GM12878 (cell line): ENCODE measurements around the gene MAML2. TPM values are rescaled to one million over a fixed set of nuclear protein-coding genes. Genes with fewer than 3 reads are reported as not detected.

Experiments used
- ATAC-seq: fragments of 200-7000 bp; cut with Tn5 transposase; 3 replicates; pipeline ENCODE4 v1.9.1; 2020; ENCODE audit warnings: mild to moderate bottlenecking, moderate library complexity
- BruUV-seq: library from RNA; stranded (reverse); fragments of 400-500 nt; replicated peaks from 2 replicates; lab custom pipeline; 2021; lab: Mats Ljungman, UMichigan
- CTCF ChIA-PET: fragments of 300-600 bp; sonication (Branson Sonifier 250); formaldehyde crosslinking; extraction: SDS; loops from one replicate; lab custom pipeline; 2021; ENCODE audit warnings: inconsistent platforms; lab: Yijun Ruan, JAX
- POLR2A ChIA-PET: fragments of 350-600 bp; formaldehyde crosslinking; extraction: SDS; loops from one replicate; lab custom pipeline; 2021; ENCODE audit warnings: inconsistent platforms; lab: Charles Lee
- RAD21 ChIA-PET: fragments of 300-600 bp; sonication (Branson Sonifier 250); formaldehyde crosslinking; loops from one replicate; lab custom pipeline; 2023; ENCODE audit warnings: antibody characterized with exemption; ENCODE audit not compliant: unreplicated experiment; lab: Charles Lee
- SMC1A ChIA-PET: fragments of 300-600 bp; sonication (Branson Sonifier 250); formaldehyde crosslinking; loops from one replicate; lab custom pipeline; 2023; ENCODE audit not compliant: unreplicated experiment, uncharacterized antibody; lab: Charles Lee
- DNase-seq: peaks from one replicate; pipeline ENCODE4 v3.0.0-alpha.2; 2011; ENCODE audit warnings: low read depth, low spot score
- FAIRE-seq: peaks from 3 replicates; lab custom pipeline; 2011; peaks lifted over from hg19 to GRCh38; lab: Jason Lieb, UNC
- H2AFZ ChIP-seq: 2 replicates; pipeline ENCODE4 v1.6.0; 2011; ENCODE audit warnings: low read depth, low read length, control low read depth; ENCODE audit not compliant: control insufficient read depth
- H3K27ac ChIP-seq: 2 replicates; pipeline ENCODE4 v1.5.1; 2011; ENCODE audit warnings: control low read depth; ENCODE audit not compliant: control insufficient read depth, insufficient read depth
- H3K27me3 ChIP-seq, 2 experiments: replicated peaks in 1 of 2; 2 replicates each; pipeline versions ENCODE4 v1.6.0 to v1.6.1; 2011; ENCODE audit warnings: low read length in 1 of 2; ENCODE audit not compliant: control insufficient read depth in 2 of 2, insufficient read depth in 2 of 2
- H3K36me3 ChIP-seq, 2 experiments: 2 replicates each; pipeline ENCODE4 v1.5.1; 2011; ENCODE audit warnings: low read length in 1 of 2; ENCODE audit not compliant: control insufficient read depth in 2 of 2, insufficient read depth in 2 of 2
- H3K4me1 ChIP-seq: 2 replicates; pipeline ENCODE4 v1.6.1; 2011; ENCODE audit warnings: mild to moderate bottlenecking, low read length, moderate library complexity, mixed read lengths; ENCODE audit not compliant: control insufficient read depth, insufficient read depth
- H3K4me2 ChIP-seq: 2 replicates; pipeline ENCODE4 v1.6.0; 2011; ENCODE audit warnings: control low read depth; ENCODE audit not compliant: control insufficient read depth, insufficient read depth
- H3K4me3 ChIP-seq: fragments of 200-600 bp; sonication (generic); 2 replicates; pipeline ENCODE4 v1.5.1; 2016
- H3K79me2 ChIP-seq: 2 replicates; pipeline ENCODE4 v1.6.0; 2011; ENCODE audit warnings: low read length; ENCODE audit not compliant: control insufficient read depth, insufficient read depth
- H3K9ac ChIP-seq: 2 replicates; pipeline ENCODE4 v1.8.0; 2011; ENCODE audit warnings: low read length, control low read depth, mixed read lengths; ENCODE audit not compliant: control insufficient read depth, insufficient read depth
- H3K9me3 ChIP-seq: replicated peaks from 3 replicates; pipeline ENCODE4 v1.5.1; 2011; ENCODE audit warnings: mild to moderate bottlenecking, low read length; ENCODE audit not compliant: control insufficient read depth, insufficient read depth
- H4K20me1 ChIP-seq: 2 replicates; pipeline ENCODE4 v1.6.0; 2011; ENCODE audit not compliant: control insufficient read depth, insufficient read depth
- BHLHE40 ChIP-seq, 2 experiments: fragments of 450-650 bp in 1 of 2; IDR thresholded peaks; 2 replicates each; pipeline ENCODE4 v1.6.1; 2011 to 2017; ENCODE audit warnings: low read depth in 2 of 2, borderline replicate concordance in 1 of 2, improper control_type of control experiment in 1 of 2, low read length in 1 of 2, mild to moderate bottlenecking in 1 of 2
- CBX5 ChIP-seq: sonication (generic); IDR thresholded peaks from 2 replicates; pipeline ENCODE4 v1.6.1; 2016; ENCODE audit warnings: low read depth, moderate library complexity, mild to moderate bottlenecking, inconsistent platforms
- CHD4 ChIP-seq: fragments of 200-600 bp; sonication (generic); IDR thresholded peaks from 2 replicates; pipeline ENCODE4 v1.6.1; 2016; ENCODE audit warnings: mild to moderate bottlenecking
- CREB1 ChIP-seq: IDR thresholded peaks from 2 replicates; pipeline ENCODE4 v1.6.1; 2012; ENCODE audit warnings: low read depth, mild to moderate bottlenecking, inconsistent platforms
- EED ChIP-seq: sonication (generic); IDR thresholded peaks from 2 replicates; pipeline ENCODE4 v1.6.1; 2016; ENCODE audit warnings: antibody characterized with exemption, low read depth
- MEF2A ChIP-seq: IDR thresholded peaks from 2 replicates; pipeline ENCODE4 v1.6.1; 2011; ENCODE audit warnings: low read depth, mild to moderate bottlenecking, low read length, moderate library complexity; ENCODE audit not compliant: insufficient read depth
- SIX5 ChIP-seq: IDR thresholded peaks from 2 replicates; pipeline ENCODE4 v1.6.1; 2011; ENCODE audit warnings: mild to moderate bottlenecking, low read depth, low read length, moderate library complexity; ENCODE audit not compliant: severe bottlenecking
- TARDBP ChIP-seq: IDR thresholded peaks from 2 replicates; pipeline ENCODE4 v1.6.1; 2016; ENCODE audit warnings: borderline replicate concordance
- WGBS: methylation state at CpG from one replicate; pipeline ENCODE4 v1.1.6; 2016; ENCODE audit warnings: low lambda C conversion rate; ENCODE audit not compliant: insufficient replicate concordance, insufficient coverage; ENCODE audit errors: missing lambda C conversion rate; 5-methylcytosine and 5-hydroxymethylcytosine counted together
- in situ Hi-C: fragments of 300-500 bp; cut with MboI; formaldehyde crosslinking; loops from 9 replicates; pipeline ENCODE4 v1.14.3; 2018; ENCODE audit warnings: mixed read lengths
- intact Hi-C: fragments of 100-400 bp; cut with micrococcal nuclease; formaldehyde crosslinking; loops from one replicate; pipeline ENCODE4 v1.14.2; 2022; ENCODE audit not compliant: unreplicated experiment
- polyA plus RNA-seq, 11 experiments: library from polyadenylated mRNA; depleted of rRNA in 4 of 11; unstranded in 6 of 11; stranded (reverse) in 5 of 11; fragments of >200 nt; fragmentation: Nextera tagmentation in 4 of 11; fragmentation: Illumina TruSeq in 1 of 11; extraction: Ambion mirVana in 4 of 11; extraction: Trizol in 1 of 11; gene quantifications; 1 replicate in 1 of 11; 2 replicates in 10 of 11; pipeline versions ENCODE4 v1.2.1 to v1.2.3, GENCODE V29; 2011 to 2016; ENCODE audit warnings: inconsistent platforms in 2 of 11, missing spikeins in 2 of 11, low read depth in 1 of 11
- total RNA-seq, 4 experiments: library from RNA; depleted of rRNA in 3 of 4; stranded (reverse); fragments of >200 nt in 3 of 4; fragmentation: Illumina TruSeq in 1 of 4; extraction: Trizol in 1 of 4; gene quantifications; 2 replicates each; pipeline versions ENCODE4 v1.2.1 to v1.2.3, GENCODE V29; 2013 to 2021
- TF ChIP-seq, protein P1 (sequence below): IDR thresholded peaks from 2 replicates; pipeline ENCODE4 v1.6.1; 2011; ENCODE audit warnings: low read depth, mild to moderate bottlenecking, low read length, moderate library complexity, borderline replicate concordance; ENCODE audit errors: extremely low read depth
- TF ChIP-seq, protein P2 (sequence below): IDR thresholded peaks from 2 replicates; pipeline ENCODE4 v1.6.1; 2012; ENCODE audit warnings: low read depth, low read length, improper control_type of control experiment
- TF ChIP-seq, protein P3 (sequence below): fragments of 450-650 bp; formaldehyde crosslinking; IDR thresholded peaks from 2 replicates; pipeline ENCODE4 v1.5.0; 2022; ENCODE audit warnings: mild to moderate bottlenecking, missing genetic modification characterization

MAML2 gene
- total and polyA plus RNA-seq, 10 of the 15 experiments (the other 5 are each of a cell fraction or from before 2014, with no cell fraction given): 2.5 to 15.1 (median 12.0) TPM

DNA sequence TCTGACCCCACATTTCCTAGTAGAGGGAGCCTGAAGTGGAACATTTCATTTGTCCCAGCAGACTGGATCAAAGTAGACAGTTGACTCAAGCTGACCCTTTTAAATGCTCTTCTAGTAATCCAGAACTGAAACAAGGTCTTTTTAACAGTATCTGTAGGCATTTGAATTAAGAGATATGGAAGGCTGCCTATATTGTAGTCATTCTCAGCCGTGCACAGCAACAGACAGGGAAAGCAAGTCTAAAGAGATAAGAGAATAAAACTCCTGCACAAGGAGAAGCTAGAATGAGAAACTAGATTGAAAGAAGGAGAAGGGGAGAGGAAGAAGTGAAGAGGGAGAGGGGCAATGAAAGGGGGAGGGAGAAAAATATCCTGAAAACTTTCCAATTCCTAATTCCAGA is 238.5 kb downstream of the MAML2 start:
- no peaks in the 10 kb centered on the region; the same call in 1 of the 2 replicates for H3K79me2 ChIP-seq
- in situ Hi-C loops (no loop called here), intact Hi-C loops (no loop called here)
- no peak overlapping the region for H3K9ac ChIP-seq
- SMC1A ChIA-PET: interaction anchor here (0.6 to 1.3 kb wide), 3 partner anchors 27 to 231 kb away, joined by 3 to 4 read pairs (median 4); no protein-coding TSS in a partner anchor
- H3K36me3 ChIP-seq: no peaks in the 10 kb centered on the region
- FAIRE-seq: no peak
- H3K27ac ChIP-seq: no peak overlapping the region
- WGBS: 100% methylated on average over 1 of the region's 1 CpG
- POLR2A ChIA-PET: interaction anchor here (1.0 kb wide), 1 partner anchor 25 kb away, joined by 3 read pairs; no protein-coding TSS in a partner anchor
- CTCF ChIA-PET: interaction anchor here (0.6 to 1.0 kb wide), 3 partner anchors 13 to 239 kb away, joined by 3 read pairs; partner anchors contain the start of gene MAML2
- H4K20me1 ChIP-seq: no peaks in the 10 kb centered on the region
- H3K9me3 ChIP-seq: no peaks in the 10 kb centered on the region
- RAD21 ChIA-PET: interaction anchor here (1.0 kb wide), 1 partner anchor 239 kb away, joined by 3 read pairs; no protein-coding TSS in a partner anchor
- H2AFZ ChIP-seq: no peak overlapping the region
- BruUV-seq: no TSS peak
- no peak overlapping the region for H3K4me3 ChIP-seq
- H3K4me1 ChIP-seq: no peaks in the 10 kb centered on the region
- no peaks in the 10 kb centered on the region for H3K27me3 ChIP-seq
- DNase-seq: no peak
- no peak for TF ChIP-seq CREB1
- no peak for TF ChIP-seq CBX5
- TF ChIP-seq EED: no peak
- TF ChIP-seq BHLHE40 (IDR thresholded peaks at IDR 0.05; ENCODE audit: borderline replicate concordance in 1 of 2, low read depth in 2 of 2, low read length in 1 of 2): no peak
- no peak for TF ChIP-seq SIX5
- TF ChIP-seq, protein P1, sequence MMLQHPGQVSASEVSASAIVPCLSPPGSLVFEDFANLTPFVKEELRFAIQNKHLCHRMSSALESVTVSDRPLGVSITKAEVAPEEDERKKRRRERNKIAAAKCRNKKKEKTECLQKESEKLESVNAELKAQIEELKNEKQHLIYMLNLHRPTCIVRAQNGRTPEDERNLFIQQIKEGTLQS: no peak
- TF ChIP-seq, protein P2, sequence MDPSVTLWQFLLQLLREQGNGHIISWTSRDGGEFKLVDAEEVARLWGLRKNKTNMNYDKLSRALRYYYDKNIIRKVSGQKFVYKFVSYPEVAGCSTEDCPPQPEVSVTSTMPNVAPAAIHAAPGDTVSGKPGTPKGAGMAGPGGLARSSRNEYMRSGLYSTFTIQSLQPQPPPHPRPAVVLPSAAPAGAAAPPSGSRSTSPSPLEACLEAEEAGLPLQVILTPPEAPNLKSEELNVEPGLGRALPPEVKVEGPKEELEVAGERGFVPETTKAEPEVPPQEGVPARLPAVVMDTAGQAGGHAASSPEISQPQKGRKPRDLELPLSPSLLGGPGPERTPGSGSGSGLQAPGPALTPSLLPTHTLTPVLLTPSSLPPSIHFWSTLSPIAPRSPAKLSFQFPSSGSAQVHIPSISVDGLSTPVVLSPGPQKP: no peak
- TF ChIP-seq CHD4: no peak
- TF ChIP-seq TARDBP: no peak
- TF ChIP-seq, protein P3, sequence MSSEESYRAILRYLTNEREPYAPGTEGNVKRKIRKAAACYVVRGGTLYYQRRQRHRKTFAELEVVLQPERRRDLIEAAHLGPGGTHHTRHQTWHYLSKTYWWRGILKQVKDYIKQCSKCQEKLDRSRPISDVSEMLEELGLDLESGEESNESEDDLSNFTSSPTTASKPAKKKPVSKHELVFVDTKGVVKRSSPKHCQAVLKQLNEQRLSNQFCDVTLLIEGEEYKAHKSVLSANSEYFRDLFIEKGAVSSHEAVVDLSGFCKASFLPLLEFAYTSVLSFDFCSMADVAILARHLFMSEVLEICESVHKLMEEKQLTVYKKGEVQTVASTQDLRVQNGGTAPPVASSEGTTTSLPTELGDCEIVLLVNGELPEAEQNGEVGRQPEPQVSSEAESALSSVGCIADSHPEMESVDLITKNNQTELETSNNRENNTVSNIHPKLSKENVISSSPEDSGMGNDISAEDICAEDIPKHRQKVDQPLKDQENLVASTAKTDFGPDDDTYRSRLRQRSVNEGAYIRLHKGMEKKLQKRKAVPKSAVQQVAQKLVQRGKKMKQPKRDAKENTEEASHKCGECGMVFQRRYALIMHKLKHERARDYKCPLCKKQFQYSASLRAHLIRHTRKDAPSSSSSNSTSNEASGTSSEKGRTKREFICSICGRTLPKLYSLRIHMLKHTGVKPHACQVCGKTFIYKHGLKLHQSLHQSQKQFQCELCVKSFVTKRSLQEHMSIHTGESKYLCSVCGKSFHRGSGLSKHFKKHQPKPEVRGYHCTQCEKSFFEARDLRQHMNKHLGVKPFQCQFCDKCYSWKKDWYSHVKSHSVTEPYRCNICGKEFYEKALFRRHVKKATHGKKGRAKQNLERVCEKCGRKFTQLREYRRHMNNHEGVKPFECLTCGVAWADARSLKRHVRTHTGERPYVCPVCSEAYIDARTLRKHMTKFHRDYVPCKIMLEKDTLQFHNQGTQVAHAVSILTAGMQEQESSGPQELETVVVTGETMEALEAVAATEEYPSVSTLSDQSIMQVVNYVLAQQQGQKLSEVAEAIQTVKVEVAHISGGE: no peak
- TF ChIP-seq MEF2A: no peak
- TF ChIP-seq, all 136 proteins: peak for 0
- H3K4me2 ChIP-seq: no peak overlapping the region
- no peak for ATAC-seq
